NAMALWA (cell line): ENCODE data around the gene TBC1D22A.

Source experiments
- DNase-seq: peaks from one replicate; pipeline ENCODE4 v3.0.0-alpha.2; 2015; ENCODE audit warnings: low spot score

The TBC1D22A gene

GRCh38 chr22:46860562-46860961 is 98.1 kb downstream of the TBC1D22A start:
- no peak for DNase-seq

DNA sequence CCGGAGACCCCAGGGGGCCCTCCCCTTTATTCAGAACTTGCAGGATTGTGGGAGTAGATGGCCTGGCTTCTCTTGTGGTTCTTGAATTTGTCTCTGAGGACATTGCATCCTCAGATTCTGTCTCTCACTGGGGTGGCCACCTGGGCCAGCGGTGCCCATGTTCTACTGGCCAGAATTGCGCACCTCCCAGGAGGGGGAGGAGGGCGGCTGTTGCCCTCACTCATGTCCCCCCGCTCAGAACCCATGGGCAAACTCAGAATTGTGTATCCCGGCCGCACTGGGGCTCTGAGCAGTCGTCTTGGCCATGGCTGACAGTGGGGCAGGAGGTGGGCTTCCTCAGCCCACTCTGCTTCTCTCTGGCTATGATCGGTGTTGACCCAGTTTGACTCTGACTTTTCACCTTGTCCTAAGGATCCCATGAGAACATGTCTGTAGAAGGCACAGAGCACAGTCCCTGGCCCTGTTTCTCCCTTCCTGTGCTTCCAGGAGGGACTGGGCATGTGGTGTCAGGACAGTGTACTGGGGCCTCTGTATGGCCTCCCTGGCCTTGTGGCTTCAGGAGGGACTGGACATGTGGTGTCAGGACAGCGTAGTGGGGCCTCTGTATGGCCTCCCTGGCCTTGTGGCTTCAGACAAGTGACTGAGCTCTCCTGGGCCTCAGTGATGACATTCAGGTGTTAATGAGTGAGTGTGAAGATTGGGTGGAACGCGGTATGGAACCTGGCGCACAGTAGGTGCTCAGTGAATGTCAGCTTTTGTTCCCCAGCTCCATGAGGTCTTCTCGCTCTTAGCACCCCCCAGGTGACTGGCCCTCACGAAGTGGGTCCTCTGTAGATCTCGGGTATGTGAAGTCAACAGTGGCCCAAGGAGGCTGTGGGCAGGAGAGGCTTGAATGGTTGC is 99.3 kb downstream of the TBC1D22A start:
- no peak for DNase-seq

DNA sequence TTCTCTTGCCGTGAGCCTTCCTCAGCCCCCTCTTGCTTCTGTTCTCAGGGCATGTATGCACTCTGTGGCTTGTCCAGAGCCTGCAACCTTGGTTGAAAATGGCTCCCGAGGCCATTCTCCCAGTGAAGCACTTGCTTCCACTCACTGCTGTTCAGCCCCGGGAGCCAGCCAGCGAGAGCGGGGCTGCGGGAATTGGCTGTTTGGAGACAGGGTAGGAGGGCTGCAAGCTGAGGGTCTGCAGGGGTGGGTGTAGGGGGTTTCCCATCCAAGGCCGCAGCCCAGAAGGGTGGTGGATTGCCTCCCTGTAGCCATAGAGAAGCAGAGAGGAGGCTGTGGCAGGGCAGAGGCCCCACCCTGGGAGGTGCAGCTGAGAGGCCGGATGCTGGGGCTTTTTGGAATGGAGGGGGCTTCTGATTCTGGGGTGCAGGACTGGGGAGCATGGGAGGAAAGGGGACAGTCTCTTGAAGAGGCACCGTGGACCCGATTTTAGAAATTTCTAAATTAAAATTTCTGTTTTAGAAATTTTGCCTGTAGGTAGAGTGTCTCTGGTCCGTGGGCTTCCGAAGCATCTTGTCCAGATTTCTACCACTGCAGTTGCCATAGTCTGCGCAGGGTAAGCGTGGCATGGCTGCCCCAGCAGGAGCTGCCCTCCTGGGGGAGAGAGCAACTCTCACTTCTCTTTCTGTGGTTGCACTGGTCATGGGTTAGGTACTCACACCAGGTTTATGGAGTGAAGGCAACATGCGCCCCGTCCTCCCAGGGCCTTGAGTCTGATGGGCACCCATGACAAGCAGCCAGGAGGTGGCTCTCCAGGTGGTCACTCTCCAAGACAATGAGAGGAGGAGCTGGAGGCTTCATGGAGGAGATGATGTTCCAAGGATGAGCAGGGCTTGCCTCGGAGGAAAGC is 100.2 kb downstream of the TBC1D22A start:
- no peak for DNase-seq

- DNase-seq = no peak
Measured at GRCh38 chr22:46863794-46864193, 101.3 kb downstream of the TBC1D22A start.

DNA sequence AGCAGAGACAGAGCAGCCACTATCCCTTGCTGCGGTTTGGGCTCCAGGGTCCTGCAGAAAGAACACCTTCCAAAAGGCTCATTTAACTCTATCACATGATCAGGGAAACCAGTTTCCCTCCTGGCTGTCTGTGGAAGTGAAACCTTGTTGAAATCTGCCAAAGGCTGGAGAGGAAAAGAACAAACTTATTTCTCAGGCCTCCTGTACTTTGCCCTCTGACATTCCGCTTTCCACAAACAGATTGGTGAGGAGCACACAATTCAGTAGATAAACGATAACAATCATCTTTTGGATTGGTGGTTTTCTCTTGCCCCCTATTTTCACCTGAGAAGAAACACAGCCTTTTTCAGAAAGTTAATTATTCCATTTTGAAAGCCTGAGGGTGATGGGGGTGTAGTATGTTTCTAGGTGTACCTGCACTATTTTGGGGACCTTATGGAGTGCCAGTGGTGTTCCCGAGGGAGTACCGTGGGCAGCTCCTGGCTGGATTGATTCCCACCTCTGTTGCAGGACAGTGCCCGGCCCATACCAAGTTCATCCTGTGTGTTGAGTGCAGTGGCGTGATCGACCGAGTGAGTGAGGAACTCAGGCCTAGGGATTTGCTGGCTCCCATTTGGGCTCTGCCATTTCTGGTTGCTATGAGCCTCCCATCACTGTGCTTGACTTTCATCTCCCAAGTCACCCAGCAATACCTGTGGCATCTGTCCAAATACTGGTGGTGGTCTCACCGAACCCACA is 102.0 kb downstream of the TBC1D22A start:
- DNase-seq = no peak

DNA sequence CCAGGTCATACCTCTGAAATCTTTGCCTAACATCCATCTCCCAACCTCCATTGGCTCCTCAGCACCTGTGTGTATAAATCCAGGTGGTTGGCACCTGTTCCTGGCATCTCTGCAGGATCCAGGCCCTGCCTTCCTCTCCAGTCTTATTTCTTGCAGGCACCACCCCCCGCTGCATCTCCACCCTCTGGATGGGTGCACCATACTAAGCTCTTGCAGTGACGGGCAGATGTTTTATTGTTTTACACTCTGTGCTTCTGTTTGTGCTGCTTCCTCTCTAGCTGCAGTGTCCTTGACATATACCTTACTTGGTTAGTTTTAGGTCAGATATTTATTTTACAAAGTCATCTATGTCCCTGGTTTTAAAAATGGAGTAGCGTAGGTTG is 102.6 kb downstream of the TBC1D22A start:
- DNase-seq = no peak

DNA sequence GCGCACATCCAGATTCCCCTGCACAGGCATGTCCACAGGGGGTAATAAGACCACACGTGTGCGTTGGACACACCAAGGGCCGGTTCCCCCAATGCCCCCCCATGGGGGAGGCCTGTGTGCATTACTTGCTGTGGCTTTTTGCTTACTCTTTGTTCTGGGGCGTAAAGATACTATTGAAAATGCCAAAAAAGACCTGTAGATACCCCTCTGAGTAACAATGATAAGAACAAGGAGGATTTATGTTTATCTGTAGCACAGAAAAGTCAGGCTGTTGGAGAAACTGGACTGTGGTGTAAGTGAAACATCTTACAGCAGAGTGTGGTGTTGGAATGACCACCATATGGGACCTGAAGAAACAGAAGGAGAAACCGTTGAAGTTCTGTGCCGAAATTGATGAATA is 103.2 kb downstream of the TBC1D22A start:
- no peak for DNase-seq

DNA sequence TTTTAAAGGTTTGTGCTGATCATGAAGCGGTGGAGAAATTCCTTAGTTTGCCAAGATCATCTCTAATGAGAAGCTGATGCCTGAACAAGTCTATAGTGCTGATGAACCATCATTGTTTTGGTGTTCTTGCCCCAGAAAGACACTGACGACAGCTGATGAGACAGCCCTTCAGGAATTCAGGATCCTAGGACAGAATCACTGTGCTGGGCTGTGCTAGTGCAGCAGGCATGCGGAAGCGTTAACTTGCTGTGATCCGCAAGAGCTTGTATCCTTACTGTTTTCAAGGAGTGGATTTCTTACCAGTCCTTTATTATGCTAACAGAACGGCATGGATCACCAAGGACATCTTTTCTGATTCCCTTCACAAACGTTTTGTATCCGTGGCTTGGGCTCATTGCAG is 104.1 kb downstream of the TBC1D22A start:
- no peak for DNase-seq

DNA sequence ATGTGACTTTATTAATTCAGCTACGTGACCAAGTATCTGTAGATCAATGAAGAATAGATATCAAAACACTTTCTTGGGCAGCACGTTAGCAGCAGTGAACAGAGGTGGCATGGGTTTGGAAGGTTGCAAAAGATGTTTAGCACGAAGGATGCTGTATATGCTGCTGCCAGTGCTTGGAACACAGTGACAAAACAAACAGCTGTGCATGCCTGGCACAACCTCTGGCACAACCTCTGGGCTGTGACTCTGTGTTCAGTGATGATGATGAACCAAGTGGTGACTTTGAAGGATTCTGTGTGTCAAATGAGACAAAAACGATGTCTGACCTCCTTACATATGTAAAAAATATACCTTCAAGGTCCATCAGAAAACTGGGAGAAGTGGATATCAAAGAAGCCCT is 104.7 kb downstream of the TBC1D22A start:
- DNase-seq = no peak

DNA sequence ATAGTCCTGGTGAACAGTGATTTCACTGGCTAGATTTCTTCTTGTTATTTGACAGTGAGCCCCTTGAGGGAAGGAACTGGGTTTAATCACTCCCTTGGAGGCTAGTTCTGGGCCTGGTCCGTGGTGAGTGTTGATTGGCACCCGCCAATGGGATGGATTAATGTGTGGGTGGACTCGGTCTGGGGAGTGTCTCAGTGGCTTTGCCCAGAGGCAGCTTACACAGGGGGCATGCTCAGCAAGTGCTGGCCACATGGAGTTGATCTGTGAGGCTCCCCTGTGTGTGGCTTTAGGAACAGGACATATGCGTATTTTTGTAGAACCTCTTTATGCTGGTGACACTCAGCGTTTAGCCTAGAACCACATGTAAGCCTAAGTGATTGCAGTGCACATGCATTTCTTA is 106.9 kb downstream of the TBC1D22A start:
- no peak for DNase-seq

- no peak for DNase-seq
Measured at GRCh38 chr22:46869831-46870441, 107.5 kb downstream of the TBC1D22A start.

- DNase-seq = no peak
Measured at GRCh38 chr22:46871826-46872225, 109.4 kb downstream of the TBC1D22A start.

- DNase-seq = no peak
Measured at GRCh38 chr22:46875089-46875488, 112.6 kb downstream of the TBC1D22A start.

- no peak for DNase-seq
Measured at GRCh38 chr22:46876357-46876934, 114.0 kb downstream of the TBC1D22A start.

DNA sequence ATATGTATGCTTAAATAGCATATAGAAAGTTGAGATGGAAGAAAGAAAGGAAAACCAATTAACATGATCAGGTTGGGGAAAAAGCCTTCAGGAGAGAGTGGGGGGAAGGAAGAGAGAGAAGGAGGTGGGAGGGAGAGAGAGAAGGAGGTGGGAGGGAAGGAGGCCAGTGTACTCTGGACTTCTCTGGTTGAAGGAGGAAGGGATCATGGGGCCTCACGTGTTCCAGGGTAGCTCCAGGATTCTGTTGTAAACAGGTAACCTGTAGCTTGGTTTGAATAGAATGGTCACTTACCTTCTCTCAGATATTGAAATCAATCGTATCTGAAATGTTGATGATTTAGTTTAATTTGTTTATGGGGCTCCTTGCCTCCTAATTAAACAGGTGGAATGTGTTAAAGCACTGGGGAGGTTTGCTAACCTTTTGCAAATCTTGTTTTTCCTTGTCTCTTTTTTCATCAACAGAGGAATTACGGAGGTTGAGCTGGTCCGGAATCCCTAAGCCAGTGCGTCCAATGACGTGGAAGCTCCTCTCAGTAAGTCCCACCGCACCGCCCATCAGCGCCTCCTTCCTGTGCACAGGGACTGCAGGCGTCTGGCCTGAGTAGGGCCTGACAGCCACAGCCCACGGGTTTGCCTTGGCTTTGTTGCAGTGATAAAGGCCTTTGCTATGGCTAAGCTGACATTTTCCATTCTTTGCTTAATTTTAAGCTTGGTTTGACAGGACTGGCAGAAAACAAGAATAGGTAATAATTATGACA is 115.9 kb downstream of the TBC1D22A start:
- DNase-seq = no peak

- no peak for DNase-seq
Measured at GRCh38 chr22:46879083-46879482, 116.6 kb downstream of the TBC1D22A start.

DNA sequence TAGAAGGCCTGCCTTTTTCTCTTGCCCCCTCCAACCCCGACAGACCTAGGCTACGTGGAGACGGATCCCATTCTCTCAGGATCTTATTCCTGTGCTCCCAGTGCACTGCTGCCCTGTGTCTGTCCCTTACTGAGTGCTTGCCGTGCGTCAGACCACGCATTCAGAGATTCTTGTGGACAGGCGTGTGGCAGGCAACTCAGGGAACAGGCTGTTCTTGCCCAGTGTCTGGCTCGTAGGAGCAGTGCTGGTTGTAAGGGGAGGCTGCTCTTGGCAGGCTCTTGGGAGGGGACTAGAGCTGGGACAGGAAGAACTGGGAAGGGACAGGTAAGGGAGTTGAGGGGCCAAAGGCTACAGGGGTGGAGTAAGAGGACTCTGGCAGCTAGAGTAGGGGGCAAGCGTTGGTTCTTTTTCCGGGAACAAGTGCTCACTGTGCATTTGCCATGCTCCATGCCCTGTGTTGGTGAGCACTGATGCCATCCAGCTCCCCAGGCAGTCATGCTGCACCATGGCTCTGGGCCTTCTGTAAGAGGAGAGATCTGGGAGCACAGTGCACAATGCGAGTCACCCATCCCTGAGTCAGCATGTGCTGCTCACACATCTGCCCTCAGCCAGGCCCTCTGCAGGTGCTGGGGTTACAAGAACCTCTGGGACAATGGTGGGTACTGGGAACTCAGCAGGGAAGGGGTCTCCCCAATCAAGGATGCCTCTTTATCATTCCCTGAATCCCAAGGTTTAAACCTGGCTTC is 119.1 kb downstream of the TBC1D22A start:
- no peak for DNase-seq

DNA sequence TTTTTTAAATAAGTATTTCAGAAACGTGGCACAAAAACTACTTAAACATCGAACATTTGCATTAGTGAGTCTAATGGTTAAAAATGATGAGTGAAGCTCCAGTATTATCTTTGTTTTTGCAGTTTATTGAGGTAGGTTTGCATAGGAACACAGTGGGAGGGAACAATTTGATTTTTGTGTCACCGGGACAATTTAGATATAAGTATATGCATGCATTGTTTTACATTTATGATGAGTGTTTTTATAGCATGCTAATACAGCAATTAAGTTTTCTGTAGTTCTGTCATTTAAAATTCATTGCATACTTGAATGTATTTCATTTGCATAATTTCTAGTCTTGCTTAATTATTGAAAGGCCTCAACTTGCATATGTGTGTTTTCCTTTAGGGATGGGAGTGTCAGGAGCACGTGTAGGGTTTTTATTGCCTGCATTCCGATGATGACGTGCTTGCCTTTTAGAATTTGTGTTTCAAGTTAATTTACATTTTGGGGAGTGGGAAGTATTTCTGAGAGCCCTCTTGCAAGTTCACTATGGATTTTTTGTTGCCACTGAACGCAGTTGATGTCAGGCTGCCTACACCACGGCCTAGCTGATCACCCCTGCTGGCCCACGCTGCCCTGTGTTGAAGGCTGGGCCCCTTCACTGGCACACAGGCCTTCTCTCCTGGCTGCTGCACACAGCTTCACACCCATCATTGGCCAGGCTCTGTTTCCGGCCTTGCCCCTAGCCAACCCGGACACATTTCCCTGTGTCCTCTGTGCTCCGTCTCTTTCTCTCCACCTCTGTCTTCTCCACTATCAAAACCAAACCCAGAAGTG is 120.9 kb downstream of the TBC1D22A start:
- no peak for DNase-seq

DNA sequence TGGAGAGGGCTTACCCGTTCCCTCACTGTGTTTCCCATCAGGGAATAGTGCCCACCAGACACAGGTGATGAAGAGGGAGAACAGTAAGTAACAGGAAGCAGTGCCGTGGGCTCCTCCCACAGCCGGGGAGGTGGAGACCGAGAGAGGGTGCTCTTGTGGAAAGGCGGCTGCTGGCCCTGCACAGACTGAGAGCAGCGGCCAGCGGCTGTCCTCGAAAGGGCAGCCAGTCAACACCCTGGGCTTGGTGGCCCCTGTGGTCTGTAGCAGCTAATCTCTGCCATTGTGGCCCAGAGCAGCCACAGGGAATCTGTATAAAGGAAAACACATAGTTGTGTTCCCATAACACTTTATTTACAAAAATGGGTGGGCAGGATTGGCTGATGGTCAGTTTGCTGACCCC is 121.9 kb downstream of the TBC1D22A start:
- DNase-seq = no peak
